ENCODE results near the gene DPP10.

- TF ChIP-seq CTCF (conservative IDR thresholded peaks at IDR 0.05; ENCODE audit: low read length) (no peak), EZH2phosphoT487 (IDR thresholded peaks at IDR 0.05; ENCODE audit: borderline replicate concordance) (no peak)
These were observed 517.9 kb downstream of the DPP10 start for GRCh38 chr2:114960389-114960788.
